ENCODE measurements around the gene PHLDB1.

Gene PHLDB1

GRCh38 chr11:118645066-118645715, 37.8 kb downstream of the PHLDB1 start:
- H4K20me1 ChIP-seq (ENCODE audit: insufficient read depth, low read length), result no peaks in the 10 kb centered on the region; the same call in 1 of the 2 replicates
- H2AFZ ChIP-seq (ENCODE audit: low read depth, low read length), result no peak overlapping the region
- TF ChIP-seq EZH2 (IDR thresholded peaks at IDR 0.05; ENCODE audit: borderline replicate concordance, low read depth, low read length, severe bottlenecking), result no peak
- TF ChIP-seq CTCF (IDR thresholded peaks at IDR 0.05; ENCODE audit: borderline replicate concordance, extremely low read depth, low read length, poor library complexity, severe bottlenecking), result no peak
- H3K4me3 ChIP-seq (ENCODE audit: low read depth in 1 of 2, low read length in 2 of 2), result no peak overlapping the region
- H3K9me3 ChIP-seq (ENCODE audit: insufficient read depth, low read length, severe bottlenecking), result no peaks in the 10 kb centered on the region
- H3K9ac ChIP-seq (ENCODE audit: low read depth, low read length), result no peak overlapping the region
- DNase-seq, result no peak
- H3K4me1 ChIP-seq (ENCODE audit: insufficient read depth, low read length), result no peaks in the 10 kb centered on the region
- no peak overlapping the region for H3K27ac ChIP-seq (ENCODE audit: low read length)
- no peak overlapping the region for H3K4me2 ChIP-seq (ENCODE audit: insufficient read depth, low read length)
- no peak for ATAC-seq (ENCODE audit: insufficient read depth, low read depth)
- H3K36me3 ChIP-seq (ENCODE audit: insufficient read depth, low read length), result no peaks in the 10 kb centered on the region
- H3K27me3 ChIP-seq (ENCODE audit: insufficient read depth, low read length, poor library complexity), result no peaks in the 10 kb centered on the region
- H3K79me2 ChIP-seq (ENCODE audit: insufficient read depth, low read length), result no peaks in the 10 kb centered on the region

GRCh38 chr11:118646393-118646792, 39.0 kb downstream of the PHLDB1 start:
- H3K4me2 ChIP-seq (ENCODE audit: insufficient read depth, low read length), result no peak overlapping the region
- ATAC-seq (ENCODE audit: insufficient read depth, low read depth) (no peak), DNase-seq (no peak)
- no peak overlapping the region for H3K4me3 ChIP-seq (ENCODE audit: low read depth in 1 of 2, low read length in 2 of 2)
- no peaks in the 10 kb centered on the region for H3K4me1 ChIP-seq (ENCODE audit: insufficient read depth, low read length)
- TF ChIP-seq EZH2 (IDR thresholded peaks at IDR 0.05; ENCODE audit: borderline replicate concordance, low read depth, low read length, severe bottlenecking) (no peak), CTCF (IDR thresholded peaks at IDR 0.05; ENCODE audit: borderline replicate concordance, extremely low read depth, low read length, poor library complexity, severe bottlenecking) (no peak)
- H3K9ac ChIP-seq (ENCODE audit: low read depth, low read length), result no peak overlapping the region
- no peaks in the 10 kb centered on the region for H3K9me3 ChIP-seq (ENCODE audit: insufficient read depth, low read length, severe bottlenecking)
- no peak overlapping the region for H2AFZ ChIP-seq (ENCODE audit: low read depth, low read length)
- H3K36me3 ChIP-seq (ENCODE audit: insufficient read depth, low read length), result no peaks in the 10 kb centered on the region
- H3K27me3 ChIP-seq (ENCODE audit: insufficient read depth, low read length, poor library complexity), result no peaks in the 10 kb centered on the region
- no peaks in the 10 kb centered on the region for H3K79me2 ChIP-seq (ENCODE audit: insufficient read depth, low read length)
- no peaks in the 10 kb centered on the region; the same call in 1 of the 2 replicates for H4K20me1 ChIP-seq (ENCODE audit: insufficient read depth, low read length)
- no peak overlapping the region for H3K27ac ChIP-seq (ENCODE audit: low read length)

- Histone ChIP-seq H2AFZ (ENCODE audit: low read depth, low read length) (no peak overlapping the region), H3K4me1 (ENCODE audit: insufficient read depth, low read length) (peaks cover 13% of the 10 kb centered on the region), H3K9ac (ENCODE audit: low read depth, low read length) (no peak overlapping the region), H3K27ac (ENCODE audit: low read length) (no peak overlapping the region), H3K9me3 (ENCODE audit: insufficient read depth, low read length, severe bottlenecking) (no peaks in the 10 kb centered on the region), H3K4me3 (ENCODE audit: low read depth in 1 of 2, low read length in 2 of 2) (no peak overlapping the region), H3K79me2 (ENCODE audit: insufficient read depth, low read length) (no peaks in the 10 kb centered on the region), H3K27me3 (ENCODE audit: insufficient read depth, low read length, poor library complexity) (no peaks in the 10 kb centered on the region), H4K20me1 (ENCODE audit: insufficient read depth, low read length) (no peaks in the 10 kb centered on the region; the same call in 1 of the 2 replicates), H3K4me2 (ENCODE audit: insufficient read depth, low read length) (no peak overlapping the region), H3K36me3 (ENCODE audit: insufficient read depth, low read length) (no peaks in the 10 kb centered on the region)
- no peak for ATAC-seq (ENCODE audit: insufficient read depth, low read depth)
- DNase-seq, result no peak
- TF ChIP-seq EZH2 (IDR thresholded peaks at IDR 0.05; ENCODE audit: borderline replicate concordance, low read depth, low read length, severe bottlenecking) (no peak), CTCF (IDR thresholded peaks at IDR 0.05; ENCODE audit: borderline replicate concordance, extremely low read depth, low read length, poor library complexity, severe bottlenecking) (no peak)
Measured at GRCh38 chr11:118648291-118648690, 40.9 kb downstream of the PHLDB1 start.

All from DND-41 (cell line).